Measurements from ENCODE around the gene TADA3.

- TF ChIP-seq CTCF (IDR thresholded peaks at IDR 0.05) (no peak), POLR2A (IDR thresholded peaks at IDR 0.05) (no peak)
Observed at GRCh38 chr3:9795207-9795606, 2.9 kb upstream of the TADA3 start.
